IMR-90 (cell line): ENCODE measurements around the gene RNF213. TPM values are rescaled to one million over a fixed set of nuclear protein-coding genes. Genes with fewer than 3 reads are reported as not detected.

ENCODE experiments used
- ATAC-seq: fragments of 200-7000 bp; cut with Tn5 transposase; 2 replicates; pipeline ENCODE4 v1.9.1; 2020; ENCODE audit warnings: low read depth, mild to moderate bottlenecking, moderate library complexity
- BruUV-seq: library from RNA; stranded (reverse); fragments of 400-500 nt; replicated peaks from 2 replicates; lab custom pipeline; 2021; lab: Mats Ljungman, UMichigan
- CTCF ChIA-PET: fragments of 300-600 bp; formaldehyde crosslinking; extraction: SDS; loops from one replicate; lab custom pipeline; 2021; ENCODE audit warnings: antibody characterized with exemption; lab: Yijun Ruan, JAX
- POLR2A ChIA-PET: fragments of 300-600 bp; sonication (Branson Sonifier 250); formaldehyde crosslinking; loops from one replicate; lab custom pipeline; 2022; ENCODE audit warnings: antibody characterized with exemption; ENCODE audit not compliant: unreplicated experiment; lab: Charles Lee
- DNase-seq: peaks from one replicate; pipeline ENCODE4 v3.0.0; 2013
- H2AFZ ChIP-seq: replicated peaks from 2 replicates; pipeline ENCODE3; 2013; ENCODE audit warnings: low read length, mild to moderate bottlenecking; ENCODE audit not compliant: poor library complexity
- H2AK5ac ChIP-seq: 2 replicates; pipeline ENCODE4 v1.6.1; 2013; ENCODE audit warnings: low read depth, low read length, inconsistent platforms
- H2AK9ac ChIP-seq: replicated peaks from 2 replicates; pipeline ENCODE3; 2013; ENCODE audit warnings: mild to moderate bottlenecking, low read depth, low read length, moderate library complexity; ENCODE audit not compliant: poor library complexity
- H2BK120ac ChIP-seq: 2 replicates; pipeline ENCODE4 v1.6.1; 2013; ENCODE audit warnings: low read depth, low read length, inconsistent platforms
- H2BK15ac ChIP-seq: 3 replicates; pipeline ENCODE4 v1.6.1; 2013; ENCODE audit warnings: low read depth, low read length, inconsistent platforms
- H2BK20ac ChIP-seq: 2 replicates; pipeline ENCODE4 v1.6.1; 2013; ENCODE audit warnings: low read depth, mild to moderate bottlenecking, inconsistent platforms, low read length, moderate library complexity
- H2BK5ac ChIP-seq: 2 replicates; pipeline ENCODE4 v1.6.1; 2013; ENCODE audit warnings: mild to moderate bottlenecking, low read depth, low read length, inconsistent platforms; ENCODE audit not compliant: poor library complexity, severe bottlenecking
- H3K14ac ChIP-seq: replicated peaks from 2 replicates; pipeline ENCODE4 v1.6.1; 2013; ENCODE audit warnings: low read depth, low read length, inconsistent platforms
- H3K18ac ChIP-seq: 2 replicates; pipeline ENCODE4 v1.6.1; 2013; ENCODE audit warnings: low read depth, low read length, control low read depth
- H3K23ac ChIP-seq: 2 replicates; pipeline ENCODE4 v1.6.1; 2013; ENCODE audit warnings: low read depth, low read length, inconsistent platforms
- H3K27ac ChIP-seq: 2 replicates; pipeline ENCODE4 v1.5.1; 2013; ENCODE audit warnings: mild to moderate bottlenecking, control low read depth, low read length; ENCODE audit not compliant: insufficient read depth
- H3K27me3 ChIP-seq: 2 replicates; pipeline ENCODE4 v1.6.1; 2013; ENCODE audit warnings: low read length; ENCODE audit not compliant: control insufficient read depth, insufficient read depth
- H3K36me3 ChIP-seq: 2 replicates; pipeline ENCODE4 v1.6.1; 2013; ENCODE audit warnings: low read length, mixed read lengths; ENCODE audit not compliant: control insufficient read depth, insufficient read depth
- H3K4ac ChIP-seq: 2 replicates; pipeline ENCODE4 v1.6.1; 2013; ENCODE audit warnings: low read depth, low read length, inconsistent platforms
- H3K4me1 ChIP-seq: 2 replicates; pipeline ENCODE4 v1.6.1; 2013; ENCODE audit warnings: low read length, mixed read lengths; ENCODE audit not compliant: control insufficient read depth, insufficient read depth
- H3K4me2 ChIP-seq: 2 replicates; pipeline ENCODE4 v1.6.1; 2013; ENCODE audit warnings: low read depth, mild to moderate bottlenecking, control low read depth, low read length, moderate library complexity
- H3K4me3 ChIP-seq: 2 replicates; pipeline ENCODE4 v1.5.1; 2013; ENCODE audit warnings: low read depth, mild to moderate bottlenecking, control low read depth, low read length, moderate library complexity; ENCODE audit not compliant: insufficient read depth
- H3K56ac ChIP-seq: 2 replicates; pipeline ENCODE4 v1.6.1; 2013; ENCODE audit warnings: low read length, inconsistent platforms; ENCODE audit not compliant: insufficient read depth; ENCODE audit errors: extremely low read depth
- H3K79me1 ChIP-seq, 2 experiments: 2 replicates each; pipeline ENCODE4 v1.6.1; 2013; ENCODE audit warnings: low read length in 2 of 2, inconsistent platforms in 1 of 2, low read depth in 1 of 2
- H3K9ac ChIP-seq: 2 replicates; pipeline ENCODE4 v1.6.1; 2013; ENCODE audit warnings: low read depth, low read length, control low read depth
- H3K9me1 ChIP-seq: 2 replicates; pipeline ENCODE4 v1.6.1; 2013; ENCODE audit warnings: low read length, inconsistent platforms; ENCODE audit not compliant: insufficient read depth
- H3K9me3 ChIP-seq: 2 replicates; pipeline ENCODE4 v1.6.1; 2013; ENCODE audit warnings: low read length; ENCODE audit not compliant: control insufficient read depth, insufficient read depth
- H4K20me1 ChIP-seq: 2 replicates; pipeline ENCODE4 v1.6.1; 2013; ENCODE audit warnings: low read length, inconsistent platforms; ENCODE audit not compliant: insufficient read depth
- H4K5ac ChIP-seq: 2 replicates; pipeline ENCODE4 v1.6.1; 2013; ENCODE audit warnings: mild to moderate bottlenecking, low read depth, low read length, control low read depth
- H4K8ac ChIP-seq, 2 experiments: 2 replicates each; pipeline ENCODE4 v1.6.1; 2013; ENCODE audit warnings: low read depth in 2 of 2, low read length in 2 of 2, control low read depth in 1 of 2, inconsistent platforms in 1 of 2
- H4K91ac ChIP-seq: 2 replicates; pipeline ENCODE4 v1.6.1; 2013; ENCODE audit warnings: low read depth, low read length, inconsistent platforms; ENCODE audit not compliant: insufficient read depth
- BHLHE40 ChIP-seq: fragments of 150-350 bp; IDR thresholded peaks from 2 replicates; pipeline ENCODE4 v1.6.1; 2016; ENCODE audit warnings: mild to moderate bottlenecking, low read depth, low read length
- CEBPB ChIP-seq: IDR thresholded peaks from 2 replicates; pipeline ENCODE4 v1.6.1; 2012; ENCODE audit warnings: low read depth, low read length, improper control_type of control experiment
- CHD1 ChIP-seq: IDR thresholded peaks from 2 replicates; pipeline ENCODE4 v1.6.1; 2012; ENCODE audit warnings: low read depth, low read length, improper control_type of control experiment
- CTCF ChIP-seq: conservative IDR thresholded peaks from 2 replicates; pipeline ENCODE4 v1.5.1; 2012; ENCODE audit warnings: mild to moderate bottlenecking, low read depth, low read length, improper control_type of control experiment
- ELK1 ChIP-seq: fragments of 150-350 bp; IDR thresholded peaks from 2 replicates; pipeline ENCODE4 v1.6.1; 2016; ENCODE audit warnings: low read depth, mild to moderate bottlenecking, low read length, moderate library complexity, borderline replicate concordance
- FOS ChIP-seq: fragments of 150-350 bp; IDR thresholded peaks from 2 replicates; pipeline ENCODE4 v1.6.1; 2016; ENCODE audit warnings: low read depth, low read length
- MAFK ChIP-seq: IDR thresholded peaks from 2 replicates; pipeline ENCODE4 v1.6.1; 2012; ENCODE audit warnings: low read depth, low read length, improper control_type of control experiment
- MAZ ChIP-seq: IDR thresholded peaks from 2 replicates; pipeline ENCODE4 v1.6.1; 2012; ENCODE audit warnings: low read depth, mild to moderate bottlenecking, low read length, improper control_type of control experiment, moderate library complexity, borderline replicate concordance
- MXI1 ChIP-seq: IDR thresholded peaks from 2 replicates; pipeline ENCODE4 v1.6.1; 2012; ENCODE audit warnings: low read depth, mild to moderate bottlenecking, low read length, moderate library complexity, borderline replicate concordance
- NFE2L2 ChIP-seq: fragments of 150-350 bp; IDR thresholded peaks from 2 replicates; pipeline ENCODE4 v1.6.1; 2016; ENCODE audit warnings: low read depth, mild to moderate bottlenecking, low read length
- POLR2A ChIP-seq: IDR thresholded peaks from 2 replicates; pipeline ENCODE4 v1.6.1; 2012; ENCODE audit warnings: mild to moderate bottlenecking, low read depth, low read length
- RCOR1 ChIP-seq: IDR thresholded peaks from 2 replicates; pipeline ENCODE4 v1.6.1; 2012; ENCODE audit warnings: mild to moderate bottlenecking, low read length, improper control_type of control experiment; ENCODE audit not compliant: insufficient replicate concordance
- RFX5 ChIP-seq: IDR thresholded peaks from 2 replicates; pipeline ENCODE4 v1.8.0; 2012; ENCODE audit warnings: low read depth, mild to moderate bottlenecking, low read length, moderate library complexity
- SMC3 ChIP-seq: fragments of 150-350 bp; IDR thresholded peaks from 2 replicates; pipeline ENCODE4 v1.6.1; 2016; ENCODE audit warnings: low read depth, mild to moderate bottlenecking, antibody characterized with exemption, low read length, moderate library complexity
- USF2 ChIP-seq: fragments of 150-350 bp; IDR thresholded peaks from 2 replicates; pipeline ENCODE4 v1.6.1; 2017; ENCODE audit warnings: mild to moderate bottlenecking, antibody characterized with exemption, low read length, low read depth
- WGBS, 2 experiments: methylation state at CpG; one replicate each; pipeline versions ENCODE4 v1.1.5 to v1.1.7; 2013; ENCODE audit warnings: missing lambda C conversion rate in 2 of 2; ENCODE audit not compliant: insufficient read length in 1 of 2; ENCODE audit errors: extremely low coverage in 2 of 2; 5-methylcytosine and 5-hydroxymethylcytosine counted together
- dilution Hi-C: fragments of 300-500 bp; cut with HindIII; formaldehyde crosslinking; loops from one replicate; pipeline ENCODE4 v1.14.3; 2018; ENCODE audit warnings: low sequenced_read_pairs; ENCODE audit not compliant: unreplicated experiment
- in situ Hi-C: fragments of 300-500 bp; cut with MboI; formaldehyde crosslinking; loops from 3 replicates; pipeline ENCODE4 v1.14.3; 2019; ENCODE audit warnings: low sequenced_read_pairs, inconsistent platforms, mixed read lengths
- intact Hi-C: fragments of 100-400 bp; cut with micrococcal nuclease; formaldehyde crosslinking; loops from 2 replicates; pipeline ENCODE4 v1.10.0; 2022
- polyA plus RNA-seq, 3 experiments: library from polyadenylated mRNA; depleted of rRNA; stranded (reverse); fragments of >200 nt; gene quantifications; 2 replicates each; pipeline ENCODE4 v1.2.3, GENCODE V29; 2012; ENCODE audit warnings: low replicate concordance in 1 of 3
- total RNA-seq: library from RNA; depleted of rRNA; stranded (reverse); fragments of >200 nt; gene quantifications from 2 replicates; pipeline ENCODE4 v1.2.3, GENCODE V29; 2012

The RNF213 gene
- total and polyA plus RNA-seq, 2 of the 4 experiments (the other 2 are of a cell fraction) = 23.4 to 36.0 TPM

- peak overlapping the region; percentile 66 for H4K91ac ChIP-seq
- dilution Hi-C loops (no loop called here), in situ Hi-C loops (no loop called here), intact Hi-C loops (loop anchor here (5.0 to 10.0 kb wide), 3 partner anchors 37 to 252 kb away; partner anchors contain the start of genes SGSH and SLC26A11)
- H3K4me3 ChIP-seq = peak overlapping the region; percentile 56
- H3K9ac ChIP-seq = peak overlapping the region; percentile 44
- no peak overlapping the region for H2BK15ac ChIP-seq
- no peak overlapping the region; the same call in 1 of the 2 replicates for H2BK20ac ChIP-seq
- no peaks in the 10 kb centered on the region for H3K9me3 ChIP-seq
- H2BK120ac ChIP-seq = peak overlapping the region; percentile 71
- H3K9me1 ChIP-seq = peaks cover 3% of the 10 kb centered on the region; the same call in 1 of the 2 replicates
- peaks cover 24% of the 10 kb centered on the region for H3K4me1 ChIP-seq
- peak overlapping the region; percentile 48 for H2BK5ac ChIP-seq
- peak overlapping the region; percentile 82 for H3K4ac ChIP-seq
- no peaks in the 10 kb centered on the region for H4K20me1 ChIP-seq
- H4K8ac ChIP-seq = peak overlapping the region; percentile 47 to 71; a peak in 2 of 4 replicates
- ChIA-PET CTCF (no interaction called here), POLR2A (no interaction called here)
- peaks cover 12 to 36% of the 10 kb centered on the region in 2 experiments; a peak in 2 of 4 replicates for H3K79me1 ChIP-seq
- no peaks in the 10 kb centered on the region for H3K27me3 ChIP-seq
- peak overlapping the region; percentile 43; the same call in 1 of the 2 replicates for H3K56ac ChIP-seq
- no peak overlapping the region for H4K5ac ChIP-seq
- WGBS, 2 experiments = 52% methylated on average over 6 of the region's 18 CpGs; no CpG with 5 or more reads in 1 of the 2 experiments
- H2AK5ac ChIP-seq = peak overlapping the region; percentile 59
- BruUV-seq = no TSS peak
- peak; percentile 12 for DNase-seq
- peak overlapping the region; percentile 94; the same call in 1 of the 2 replicates for H3K23ac ChIP-seq
- H3K4me2 ChIP-seq = peak overlapping the region; percentile 96
- peak overlapping the region; percentile 81; the same call in 1 of the 2 replicates for H3K14ac ChIP-seq
- peak overlapping the region; percentile 94 for H2AFZ ChIP-seq
- H3K36me3 ChIP-seq = peaks cover 2% of the 10 kb centered on the region; the same call in 1 of the 2 replicates
- no peak for ATAC-seq
- H3K27ac ChIP-seq = peak overlapping the region; percentile 49
- H2AK9ac ChIP-seq = peak overlapping the region; percentile 93
- H3K18ac ChIP-seq = peak overlapping the region; percentile 42; the same call in 1 of the 2 replicates
- TF ChIP-seq CEBPB (no peak), RFX5 (no peak), ELK1 (no peak), FOS (no peak), NFE2L2 (no peak), CHD1 (no peak), SMC3 (no peak), CTCF (no peak), MAZ (no peak), MXI1 (no peak), POLR2A (no peak), BHLHE40 (no peak), MAFK (no peak), USF2 (no peak), RCOR1 (no peak)
Measured at GRCh38 chr17:80259457-80260068, 1.1 kb upstream of the RNF213 start.
